ENCODE measurements around the gene PHETA1. TPM values are rescaled to one million over a fixed set of nuclear protein-coding genes. Genes with fewer than 3 reads are reported as not detected.
"Not testable (repeated sequence)": the region's sequence is repeated elsewhere in the genome, so short reads cannot be mapped to it uniquely, and the experiment has no call there.

PHETA1 gene
- total and polyA plus RNA-seq, 9 donors: 5.5 to 11.7 (median 8.7) TPM

GRCh38 chr12:111405149-111405858 lies 36.4 kb upstream of the PHETA1 start:
- under 1% methylated on average over 48 of the region's 59 CpGs for WGBS (ENCODE audit: insufficient coverage)
- H3K4me1 ChIP-seq (ENCODE audit: control insufficient read depth, insufficient read depth, low read length): peaks cover 62% of the 10 kb centered on the region

GRCh38 chr12:111404362-111405148 lies 35.7 kb upstream of the PHETA1 start:
- H3K4me1 ChIP-seq (ENCODE audit: control insufficient read depth, insufficient read depth, low read length): peaks cover 54% of the 10 kb centered on the region

More at GRCh38 chr12:111405149-111405858, 36.4 kb upstream of the PHETA1 start:
- peaks cover 17% of the 10 kb centered on the region for H3K27me3 ChIP-seq (ENCODE audit: control insufficient read depth, insufficient read depth, low read length)
- peak overlapping the region; percentile 36 for H3K4me3 ChIP-seq (ENCODE audit: low read length)
- H3K27ac ChIP-seq (ENCODE audit: low read length): peak overlapping the region; percentile 62
- no peaks in the 10 kb centered on the region for H3K9me3 ChIP-seq (replicated peaks; ENCODE audit: control insufficient read depth, low read depth, low read length)
- peak; percentile 91 for DNase-seq
- H3K36me3 ChIP-seq (ENCODE audit: control insufficient read depth, insufficient read depth, low read length): no peaks in the 10 kb centered on the region

GRCh38 chr12:111402490-111402824 lies 33.6 kb upstream of the PHETA1 start:
- not testable (repeated sequence) for H3K4me3 ChIP-seq (ENCODE audit: low read length); H3K36me3 ChIP-seq (ENCODE audit: control insufficient read depth, insufficient read depth, low read length); H3K9me3 ChIP-seq (replicated peaks; ENCODE audit: control insufficient read depth, low read depth, low read length); DNase-seq; H3K27ac ChIP-seq (ENCODE audit: low read length)
- Histone ChIP-seq H3K27me3 (ENCODE audit: control insufficient read depth, insufficient read depth, low read length) (peaks cover 20% of the 10 kb centered on the region), H3K4me1 (ENCODE audit: control insufficient read depth, insufficient read depth, low read length) (peaks cover 33% of the 10 kb centered on the region)
- 90% methylated on average over 4 of the region's 9 CpGs for WGBS (ENCODE audit: insufficient coverage)

More at GRCh38 chr12:111404362-111405148, 35.7 kb upstream of the PHETA1 start:
- H3K27me3 ChIP-seq (ENCODE audit: control insufficient read depth, insufficient read depth, low read length): peaks cover 20% of the 10 kb centered on the region
- peak overlapping the region; percentile 62 for H3K27ac ChIP-seq (ENCODE audit: low read length)
- 49% methylated on average over 13 of the region's 21 CpGs for whole genome bisulfite sequencing (ENCODE audit: insufficient coverage)
- H3K4me3 ChIP-seq (ENCODE audit: low read length): peak overlapping the region; percentile 36
- no peaks in the 10 kb centered on the region for H3K9me3 ChIP-seq (replicated peaks; ENCODE audit: control insufficient read depth, low read depth, low read length)
- no peaks in the 10 kb centered on the region for H3K36me3 ChIP-seq (ENCODE audit: control insufficient read depth, insufficient read depth, low read length)
- peak; percentile 61 for DNase-seq

GRCh38 chr12:111401167-111401605 lies 32.3 kb upstream of the PHETA1 start:
- H3K36me3 ChIP-seq (ENCODE audit: control insufficient read depth, insufficient read depth, low read length): no peaks in the 10 kb centered on the region
- no peaks in the 10 kb centered on the region for H3K9me3 ChIP-seq (replicated peaks; ENCODE audit: control insufficient read depth, low read depth, low read length)
- no peak for DNase-seq
- H3K27ac ChIP-seq (ENCODE audit: low read length): no peak overlapping the region
- WGBS (ENCODE audit: insufficient coverage): 89% methylated on average over 6 of the region's 6 CpGs
- peaks cover 21% of the 10 kb centered on the region for H3K4me1 ChIP-seq (ENCODE audit: control insufficient read depth, insufficient read depth, low read length)
- H3K27me3 ChIP-seq (ENCODE audit: control insufficient read depth, insufficient read depth, low read length): peaks cover 15% of the 10 kb centered on the region
- H3K4me3 ChIP-seq (ENCODE audit: low read length): no peak overlapping the region

GRCh38 chr12:111399741-111400404 lies 31.0 kb upstream of the PHETA1 start:
- H3K9me3 ChIP-seq (replicated peaks; ENCODE audit: control insufficient read depth, low read depth, low read length); H3K27ac ChIP-seq (ENCODE audit: low read length); H3K4me3 ChIP-seq (ENCODE audit: low read length); H3K36me3 ChIP-seq (ENCODE audit: control insufficient read depth, insufficient read depth, low read length); DNase-seq: not testable (repeated sequence)
- 72% methylated on average over 4 of the region's 9 CpGs for WGBS (ENCODE audit: insufficient coverage)
- H3K27me3 ChIP-seq (ENCODE audit: control insufficient read depth, insufficient read depth, low read length): peaks cover 10% of the 10 kb centered on the region
- H3K4me1 ChIP-seq (ENCODE audit: control insufficient read depth, insufficient read depth, low read length): peaks cover 13% of the 10 kb centered on the region

GRCh38 chr12:111398530-111398929 lies 29.6 kb upstream of the PHETA1 start:
- Histone ChIP-seq H3K36me3 (ENCODE audit: control insufficient read depth, insufficient read depth, low read length) (no peaks in the 10 kb centered on the region), H3K9me3 (replicated peaks; ENCODE audit: control insufficient read depth, low read depth, low read length) (no peaks in the 10 kb centered on the region), H3K27ac (ENCODE audit: low read length) (no peak overlapping the region), H3K27me3 (ENCODE audit: control insufficient read depth, insufficient read depth, low read length) (peaks cover 5% of the 10 kb centered on the region), H3K4me1 (ENCODE audit: control insufficient read depth, insufficient read depth, low read length) (peaks cover 8% of the 10 kb centered on the region), H3K4me3 (ENCODE audit: low read length) (no peak overlapping the region)
- DNase-seq: peak; percentile 80
- 50% methylated on average over 4 of the region's 4 CpGs for WGBS (ENCODE audit: insufficient coverage)

GRCh38 chr12:111396726-111397445 lies 28.0 kb upstream of the PHETA1 start:
- H3K9me3 ChIP-seq (replicated peaks; ENCODE audit: control insufficient read depth, low read depth, low read length): no peaks in the 10 kb centered on the region
- 8% methylated on average over 26 of the region's 34 CpGs for whole genome bisulfite sequencing (ENCODE audit: insufficient coverage)
- H3K4me1 ChIP-seq (ENCODE audit: control insufficient read depth, insufficient read depth, low read length): no peaks in the 10 kb centered on the region
- no peaks in the 10 kb centered on the region for H3K36me3 ChIP-seq (ENCODE audit: control insufficient read depth, insufficient read depth, low read length)
- peak; percentile 80 for DNase-seq
- H3K4me3 ChIP-seq (ENCODE audit: low read length): peak overlapping the region; percentile 14
- H3K27me3 ChIP-seq (ENCODE audit: control insufficient read depth, insufficient read depth, low read length): peaks cover 3% of the 10 kb centered on the region
- H3K27ac ChIP-seq (ENCODE audit: low read length): no peak overlapping the region

- H3K27ac ChIP-seq (ENCODE audit: low read length); H3K9me3 ChIP-seq (replicated peaks; ENCODE audit: control insufficient read depth, low read depth, low read length); H3K4me3 ChIP-seq (ENCODE audit: low read length); H3K27me3 ChIP-seq (ENCODE audit: control insufficient read depth, insufficient read depth, low read length); H3K4me1 ChIP-seq (ENCODE audit: control insufficient read depth, insufficient read depth, low read length); DNase-seq; H3K36me3 ChIP-seq (ENCODE audit: control insufficient read depth, insufficient read depth, low read length): not testable (repeated sequence)
- no CpG with 5 or more reads among the region's 7 CpGs for WGBS (ENCODE audit: insufficient coverage)
These were observed 27.4 kb upstream of the PHETA1 start for GRCh38 chr12:111396271-111396670.

GRCh38 chr12:111395336-111396187 lies 26.7 kb upstream of the PHETA1 start:
- Histone ChIP-seq H3K36me3 (ENCODE audit: control insufficient read depth, insufficient read depth, low read length) (no peaks in the 10 kb centered on the region), H3K9me3 (replicated peaks; ENCODE audit: control insufficient read depth, low read depth, low read length) (no peaks in the 10 kb centered on the region), H3K4me3 (ENCODE audit: low read length) (no peak overlapping the region), H3K4me1 (ENCODE audit: control insufficient read depth, insufficient read depth, low read length) (no peaks in the 10 kb centered on the region), H3K27ac (ENCODE audit: low read length) (no peak overlapping the region), H3K27me3 (ENCODE audit: control insufficient read depth, insufficient read depth, low read length) (peaks cover 3% of the 10 kb centered on the region)
- DNase-seq: no peak
- 81% methylated on average over 3 of the region's 8 CpGs for WGBS (ENCODE audit: insufficient coverage)

Data from muscle of leg (tissue), 11 donors.